Measurements from ENCODE around the gene CELF4.

- TF ChIP-seq EZH2 (IDR thresholded peaks at IDR 0.05; ENCODE audit: insufficient read depth, poor library complexity, severe bottlenecking) = no peak
- TF ChIP-seq EZH2phosphoT487 (IDR thresholded peaks at IDR 0.05; ENCODE audit: insufficient read depth, low read depth) = no peak
Measured at GRCh38 chr18:37453752-37454151, 111.8 kb downstream of the CELF4 start.

Data from GM23248 (cell line).